ENCODE results near the gene LRRC8A. TPM values are rescaled to one million over a fixed set of nuclear protein-coding genes. Genes with fewer than 3 reads are reported as not detected.

LRRC8A gene
- total RNA-seq, 2 experiments from 2014 or later = 35.0 to 35.8 TPM

DNA sequence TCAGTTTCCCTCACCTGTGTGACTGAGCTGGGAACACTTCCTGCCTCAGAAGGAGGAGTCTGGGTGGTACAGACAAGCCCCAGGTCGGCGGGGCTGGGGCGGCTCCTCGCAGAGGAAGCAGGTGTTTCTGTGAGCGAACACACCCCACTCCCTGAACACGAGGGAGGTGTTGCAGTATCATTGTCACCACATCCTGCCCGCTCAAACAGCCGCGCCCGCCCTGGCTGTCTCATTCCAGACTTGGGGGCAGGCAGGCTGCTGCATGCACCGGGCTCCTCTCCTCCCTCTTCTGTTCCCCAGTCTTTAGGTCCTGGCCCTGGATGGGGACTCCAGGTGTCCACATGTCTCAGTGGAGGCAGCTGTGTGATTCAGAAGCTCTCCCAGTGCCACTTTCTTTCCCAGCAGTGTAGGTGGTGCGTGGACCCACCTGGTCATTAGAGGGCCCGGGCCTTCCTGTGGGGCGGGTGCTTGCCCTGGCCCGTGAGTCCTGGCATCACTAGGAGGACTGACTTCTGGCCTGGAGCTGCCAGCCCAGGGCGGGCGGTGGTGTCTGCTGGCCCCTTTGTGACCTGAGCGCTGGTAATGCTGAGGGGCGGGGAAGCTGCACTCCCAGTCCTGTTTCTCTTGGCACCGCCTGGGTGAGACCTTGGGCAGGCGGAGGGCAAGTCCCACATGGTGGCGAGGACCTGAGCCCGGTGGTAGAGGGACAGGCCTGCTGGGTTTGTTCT, 20.6 kb downstream of the LRRC8A start:
- intact Hi-C loops (cut with DNase I, micrococcal nuclease) = loop anchor here (1.0 to 2.0 kb wide), 3 partner anchors 20 to 84 kb away; partner anchors contain the start of genes LRRC8A (in 2 of the 2) and ENDOG (in 1 of the 2)
- DNase-seq (peak; percentile 79 to 95 (median 90)), ATAC-seq (ENCODE audit: poor library complexity) (peak; percentile 93)
- Histone ChIP-seq H3K9me3 (ENCODE audit: control insufficient read depth in 1 of 2, insufficient read depth in 1 of 2, low read length in 2 of 2) (no peaks in the 10 kb centered on the region), H3K27me3 (ENCODE audit: control insufficient read depth in 1 of 2, insufficient read depth in 2 of 2, low read length in 2 of 2) (no peaks in the 10 kb centered on the region), H3K27ac (ENCODE audit: low read depth in 1 of 2, low read length in 2 of 2) (peak overlapping the region; percentile 95 to 96), H3K4me1 (ENCODE audit: insufficient read depth, low read length) (peaks cover 82% of the 10 kb centered on the region), H3K36me3 (ENCODE audit: insufficient read depth, low read length) (peaks cover 11% of the 10 kb centered on the region), H3K4me3 (ENCODE audit: low read length) (peak overlapping the region; percentile 45)
- CTCF ChIA-PET = interaction anchor here (1.1 kb wide), 1 partner anchor 26 kb away, joined by 3 read pairs; no protein-coding TSS in a partner anchor
- Mint-ChIP-seq H3K9me3 (no peaks in the 10 kb centered on the region), H3K4me1 (ENCODE audit: low read depth) (peaks cover 74% of the 10 kb centered on the region), H3K27ac (peak overlapping the region; percentile 95), H3K4me3 (peak overlapping the region; percentile 81), H3K27me3 (no peaks in the 10 kb centered on the region), H3K36me3 (ENCODE audit: low read depth) (peaks cover 37% of the 10 kb centered on the region)
- TF ChIP-seq, protein P1, sequence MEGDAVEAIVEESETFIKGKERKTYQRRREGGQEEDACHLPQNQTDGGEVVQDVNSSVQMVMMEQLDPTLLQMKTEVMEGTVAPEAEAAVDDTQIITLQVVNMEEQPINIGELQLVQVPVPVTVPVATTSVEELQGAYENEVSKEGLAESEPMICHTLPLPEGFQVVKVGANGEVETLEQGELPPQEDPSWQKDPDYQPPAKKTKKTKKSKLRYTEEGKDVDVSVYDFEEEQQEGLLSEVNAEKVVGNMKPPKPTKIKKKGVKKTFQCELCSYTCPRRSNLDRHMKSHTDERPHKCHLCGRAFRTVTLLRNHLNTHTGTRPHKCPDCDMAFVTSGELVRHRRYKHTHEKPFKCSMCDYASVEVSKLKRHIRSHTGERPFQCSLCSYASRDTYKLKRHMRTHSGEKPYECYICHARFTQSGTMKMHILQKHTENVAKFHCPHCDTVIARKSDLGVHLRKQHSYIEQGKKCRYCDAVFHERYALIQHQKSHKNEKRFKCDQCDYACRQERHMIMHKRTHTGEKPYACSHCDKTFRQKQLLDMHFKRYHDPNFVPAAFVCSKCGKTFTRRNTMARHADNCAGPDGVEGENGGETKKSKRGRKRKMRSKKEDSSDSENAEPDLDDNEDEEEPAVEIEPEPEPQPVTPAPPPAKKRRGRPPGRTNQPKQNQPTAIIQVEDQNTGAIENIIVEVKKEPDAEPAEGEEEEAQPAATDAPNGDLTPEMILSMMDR (IDR thresholded peaks at IDR 0.05) = no peak
- POLR2A ChIA-PET = interaction anchor here (0.7 to 4.3 kb wide), 16 partner anchors 9 to 398 kb away, joined by 3 to 35 read pairs (median 3); partner anchors contain the start of genes ENDOG, KYAT1, LRRC8A and MIGA2

GRCh38 chr9:128903079-128903461, 21.1 kb downstream of the LRRC8A start:
- POLR2A ChIA-PET = interaction anchor here (0.7 to 4.3 kb wide), 9 partner anchors 10 to 179 kb away, joined by 3 to 35 read pairs (median 3); partner anchors contain the start of genes ENDOG, KYAT1, LRRC8A and MIGA2
- TF ChIP-seq, protein P1 (IDR thresholded peaks at IDR 0.05) = no peak
- intact Hi-C loops (cut with DNase I, micrococcal nuclease) = loop anchor here in 1 of 2 experiments (2.0 kb wide), 1 partner anchor 40 kb away; no protein-coding TSS in a partner anchor
- Mint-ChIP-seq H3K36me3 (ENCODE audit: low read depth) (peaks cover 38% of the 10 kb centered on the region), H3K27me3 (no peaks in the 10 kb centered on the region), H3K9me3 (no peaks in the 10 kb centered on the region), H3K27ac (peak overlapping the region; percentile 95), H3K4me1 (ENCODE audit: low read depth) (peaks cover 71% of the 10 kb centered on the region), H3K4me3 (peak overlapping the region; percentile 81)
- Histone ChIP-seq H3K4me1 (ENCODE audit: insufficient read depth, low read length) (peaks cover 77% of the 10 kb centered on the region), H3K27me3 (ENCODE audit: control insufficient read depth in 1 of 2, insufficient read depth in 2 of 2, low read length in 2 of 2) (no peaks in the 10 kb centered on the region), H3K36me3 (ENCODE audit: insufficient read depth, low read length) (peaks cover 16% of the 10 kb centered on the region), H3K4me3 (ENCODE audit: low read length) (peak overlapping the region; percentile 45), H3K9me3 (ENCODE audit: control insufficient read depth in 1 of 2, insufficient read depth in 1 of 2, low read length in 2 of 2) (no peaks in the 10 kb centered on the region), H3K27ac (ENCODE audit: low read depth in 1 of 2, low read length in 2 of 2) (peak overlapping the region; percentile 95 to 96)
- DNase-seq = no peak
- ATAC-seq (ENCODE audit: poor library complexity) = no peak
- CTCF ChIA-PET = interaction anchor here (1.1 kb wide), 1 partner anchor 25 kb away, joined by 3 read pairs; no protein-coding TSS in a partner anchor

DNA sequence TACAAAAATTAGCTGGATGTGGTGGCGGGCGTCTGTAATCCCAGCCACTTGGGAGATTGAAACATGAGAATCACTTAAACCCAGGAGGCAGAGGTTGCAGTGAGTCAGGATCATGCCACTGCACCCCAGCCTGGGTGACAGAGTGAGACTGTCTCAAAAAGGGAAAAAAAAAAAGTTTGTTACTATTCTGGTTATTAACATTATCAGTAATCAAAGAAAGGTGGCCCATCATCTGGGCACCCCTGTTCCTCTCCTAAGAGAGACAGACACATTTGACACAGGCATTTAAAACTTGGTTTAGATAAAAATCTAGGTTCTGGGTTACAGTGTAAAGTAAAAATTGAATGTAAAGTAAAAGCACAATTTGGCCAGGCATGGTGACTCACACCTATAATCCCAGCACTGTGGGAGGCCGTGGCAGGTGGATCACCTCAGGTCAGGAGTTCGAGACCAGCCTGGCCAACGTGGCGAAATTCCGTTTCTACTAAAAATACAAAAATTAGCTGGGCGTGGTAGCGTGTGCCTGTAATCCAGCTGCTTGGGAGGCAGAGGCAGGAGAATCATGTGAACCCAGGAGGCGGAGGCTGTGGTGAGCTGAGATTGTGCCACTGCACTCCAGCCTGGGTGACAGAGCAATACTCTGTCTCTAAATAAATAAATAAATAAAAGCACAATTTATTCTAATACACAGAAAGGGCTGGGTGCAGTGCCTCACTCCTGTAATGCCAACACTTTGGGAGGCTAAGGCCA, 22.1 kb downstream of the LRRC8A start:
- peaks cover 69% of the 10 kb centered on the region for H3K4me1 ChIP-seq (ENCODE audit: insufficient read depth, low read length)
- H3K27ac Mint-ChIP-seq = peak overlapping the region; percentile 95
- intact Hi-C loops (cut with DNase I, micrococcal nuclease) = loop anchor here in 1 of 2 experiments (2.0 kb wide), 1 partner anchor 41 kb away; no protein-coding TSS in a partner anchor

More for the DNA sequence above, 22.1 kb downstream of the LRRC8A start:
- no peak for ATAC-seq (ENCODE audit: poor library complexity)
- Mint-ChIP-seq H3K27me3 (no peaks in the 10 kb centered on the region), H3K4me1 (ENCODE audit: low read depth) (peaks cover 61% of the 10 kb centered on the region), H3K4me3 (peak overlapping the region; percentile 20), H3K36me3 (ENCODE audit: low read depth) (peaks cover 42% of the 10 kb centered on the region), H3K9me3 (no peaks in the 10 kb centered on the region)
- no peaks in the 10 kb centered on the region for H3K27me3 ChIP-seq (ENCODE audit: control insufficient read depth in 1 of 2, insufficient read depth in 2 of 2, low read length in 2 of 2)
- DNase-seq = peak in 1 of 14 experiments; percentile 31
- TF ChIP-seq, protein P1 (IDR thresholded peaks at IDR 0.05) = no peak
- no peaks in the 10 kb centered on the region for H3K9me3 ChIP-seq (ENCODE audit: control insufficient read depth in 1 of 2, insufficient read depth in 1 of 2, low read length in 2 of 2)
- peaks cover 23% of the 10 kb centered on the region for H3K36me3 ChIP-seq (ENCODE audit: insufficient read depth, low read length)
- H3K27ac ChIP-seq (ENCODE audit: low read depth in 1 of 2, low read length in 2 of 2) = peak overlapping the region; percentile 65 to 96
- CTCF ChIA-PET = no interaction called here
- POLR2A ChIA-PET = interaction anchor here (2.1 to 4.3 kb wide), 2 partner anchors 22 to 86 kb away, joined by 11 to 35 read pairs; partner anchors contain the start of genes ENDOG, KYAT1 and LRRC8A
- H3K4me3 ChIP-seq (ENCODE audit: low read length) = no peak overlapping the region

All from CD4-positive, alpha-beta T cell (primary cell).